ENCODE data around the gene LRRC71. TPM values are rescaled to one million over a fixed set of nuclear protein-coding genes. Genes with fewer than 3 reads are reported as not detected.

The LRRC71 gene
- total RNA-seq, 4 donors from 2014 or later, result 0.60 to 0.78 (median 0.66) TPM; not detected in 1

- Histone ChIP-seq H3K9me3 (no peaks in the 10 kb centered on the region), H3K36me3 (peaks cover 0 to 98% (median 6%) of the 10 kb centered on the region in 3 donors), H3K4me3 (no peak overlapping the region), H3K27me3 (no peaks in the 10 kb centered on the region), H3K27ac (no peak overlapping the region), H3K4me1 (no peaks in the 10 kb centered on the region)
- TF ChIP-seq POLR2A (IDR thresholded peaks at IDR 0.05) (no peak), CTCF (IDR thresholded peaks at IDR 0.05) (no peak), EP300 (IDR thresholded peaks at IDR 0.05) (no peak)
- 67 to 70% methylated on average over 4 of the region's 4 CpGs for WGBS, 2 donors
- no peak for DNase-seq (ENCODE audit: low spot score in 2 of 2)
Observed at GRCh38 chr1:156948708-156949107, 28.3 kb downstream of the LRRC71 start.

- DNase-seq (ENCODE audit: low spot score in 2 of 2), result no peak
- Histone ChIP-seq H3K27me3 (no peaks in the 10 kb centered on the region), H3K27ac (no peak overlapping the region), H3K9me3 (no peaks in the 10 kb centered on the region), H3K4me3 (no peak overlapping the region), H3K4me1 (no peaks in the 10 kb centered on the region), H3K36me3 (peaks cover 0 to 98% (median 6%) of the 10 kb centered on the region in 3 donors)
- WGBS, 2 donors, result 92% methylated on average over 5 of the region's 5 CpGs
- TF ChIP-seq POLR2A (IDR thresholded peaks at IDR 0.05), result no peak
- TF ChIP-seq CTCF (IDR thresholded peaks at IDR 0.05), result no peak
- no peak for TF ChIP-seq EP300 (IDR thresholded peaks at IDR 0.05)
Observed at GRCh38 chr1:156949127-156949526, 28.7 kb downstream of the LRRC71 start.

- no peak for TF ChIP-seq CTCF (IDR thresholded peaks at IDR 0.05)
- TF ChIP-seq POLR2A (IDR thresholded peaks at IDR 0.05), result no peak
- no peak for TF ChIP-seq EP300 (IDR thresholded peaks at IDR 0.05)
- no peak for DNase-seq (ENCODE audit: low spot score in 2 of 2)
- 92 to 94% methylated on average over 5 of the region's 5 CpGs for WGBS, 2 donors
- Histone ChIP-seq H3K4me1 (no peaks in the 10 kb centered on the region), H3K27ac (no peak overlapping the region), H3K27me3 (no peaks in the 10 kb centered on the region), H3K9me3 (no peaks in the 10 kb centered on the region), H3K36me3 (peaks cover 0 to 98% (median 15%) of the 10 kb centered on the region in 3 donors), H3K4me3 (no peak overlapping the region)
Observed at GRCh38 chr1:156951371-156951770, 30.9 kb downstream of the LRRC71 start.

- Histone ChIP-seq H3K4me3 (no peak overlapping the region), H3K27ac (no peak overlapping the region), H3K27me3 (no peaks in the 10 kb centered on the region), H3K36me3 (peaks cover 0 to 98% (median 20%) of the 10 kb centered on the region in 3 donors), H3K4me1 (no peaks in the 10 kb centered on the region), H3K9me3 (no peaks in the 10 kb centered on the region)
- 53 to 74% methylated on average over 2 of the region's 2 CpGs for WGBS, 2 donors
- TF ChIP-seq POLR2A (IDR thresholded peaks at IDR 0.05) (no peak), EP300 (IDR thresholded peaks at IDR 0.05) (no peak), CTCF (IDR thresholded peaks at IDR 0.05) (no peak)
- no peak for DNase-seq (ENCODE audit: low spot score in 2 of 2)
Observed at GRCh38 chr1:156953571-156953970, 33.1 kb downstream of the LRRC71 start.

- no peaks in the 10 kb centered on the region for H3K9me3 ChIP-seq
- TF ChIP-seq EP300 (IDR thresholded peaks at IDR 0.05) (no peak), CTCF (IDR thresholded peaks at IDR 0.05) (no peak), POLR2A (IDR thresholded peaks at IDR 0.05) (no peak)
- no peak overlapping the region for H3K27ac ChIP-seq
- H3K4me1 ChIP-seq, result no peaks in the 10 kb centered on the region
- no peaks in the 10 kb centered on the region for H3K27me3 ChIP-seq
- 91 to 92% methylated on average over 10 of the region's 10 CpGs for WGBS, 2 donors
- peaks cover 0 to 98% (median 24%) of the 10 kb centered on the region in 3 donors for H3K36me3 ChIP-seq
- no peak overlapping the region for H3K4me3 ChIP-seq
- no peak for DNase-seq (ENCODE audit: low spot score in 2 of 2)
Observed at GRCh38 chr1:156956333-156956732, 35.9 kb downstream of the LRRC71 start.
